OCI-LY1 (cell line): ENCODE results near the gene ULBP2.
"Not testable (repeated sequence)": the region's sequence is repeated elsewhere in the genome, so short reads cannot be mapped to it uniquely, and the experiment has no call there.

Experiments used
- CTCF ChIP-seq: fragments of 200-600 bp; sonication (generic), shearing (Covaris generic); IDR thresholded peaks from 2 replicates; pipeline ENCODE4 v1.5.1; 2017; ENCODE audit warnings: mild to moderate bottlenecking, antibody characterized with exemption, low read length, moderate library complexity, mixed read lengths
- EZH2 ChIP-seq: fragments of 200-600 bp; sonication (generic), shearing (Covaris generic); IDR thresholded peaks from 2 replicates; pipeline ENCODE4 v1.8.0; 2017; ENCODE audit warnings: borderline replicate concordance, mixed run types, mild to moderate bottlenecking, antibody characterized with exemption, low read length, moderate library complexity, mixed read lengths

GRCh38 chr6:149927025-149927424 lies 14.8 kb upstream of the ULBP2 start:
- TF ChIP-seq CTCF, EZH2: not testable (repeated sequence)
